ENCODE measurements around the gene USO1. TPM values are rescaled to one million over a fixed set of nuclear protein-coding genes. Genes with fewer than 3 reads are reported as not detected.

Gene USO1
- polyA plus RNA-seq, 1 donor, result 99.3 TPM

DNA sequence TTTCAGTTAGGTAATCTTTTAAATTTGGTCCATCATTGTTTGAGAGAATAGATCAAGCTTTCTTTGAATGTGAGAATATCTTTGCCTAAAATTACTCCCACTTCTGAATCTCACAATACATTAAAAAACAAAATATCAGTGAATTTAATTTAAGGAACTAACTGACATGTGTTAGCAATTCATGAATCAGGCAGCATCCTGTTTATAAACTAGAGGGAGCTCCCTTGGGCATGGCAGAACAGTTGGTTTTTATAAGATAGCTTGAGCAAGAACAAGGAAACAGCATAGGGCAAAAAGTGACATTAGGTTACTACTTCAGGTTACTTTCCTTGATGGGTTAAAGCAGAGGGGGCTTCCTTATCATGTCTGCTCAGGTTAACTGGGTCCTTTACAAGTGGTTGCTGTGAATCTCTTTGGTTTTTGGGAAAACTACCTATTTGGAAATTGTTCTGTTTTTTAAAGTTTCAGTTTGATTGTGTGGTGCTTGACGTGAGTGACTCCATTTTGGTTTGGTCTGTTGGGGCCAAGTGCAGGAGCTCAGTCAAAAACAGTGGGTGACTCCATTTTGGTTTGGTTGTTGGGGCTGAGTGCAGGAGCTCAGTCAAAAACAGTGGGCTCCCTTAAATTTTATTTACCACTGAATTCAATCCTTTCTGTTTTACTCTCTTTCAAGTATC lies 109.9 kb downstream of the USO1 start:
- no peak for DNase-seq

DNA sequence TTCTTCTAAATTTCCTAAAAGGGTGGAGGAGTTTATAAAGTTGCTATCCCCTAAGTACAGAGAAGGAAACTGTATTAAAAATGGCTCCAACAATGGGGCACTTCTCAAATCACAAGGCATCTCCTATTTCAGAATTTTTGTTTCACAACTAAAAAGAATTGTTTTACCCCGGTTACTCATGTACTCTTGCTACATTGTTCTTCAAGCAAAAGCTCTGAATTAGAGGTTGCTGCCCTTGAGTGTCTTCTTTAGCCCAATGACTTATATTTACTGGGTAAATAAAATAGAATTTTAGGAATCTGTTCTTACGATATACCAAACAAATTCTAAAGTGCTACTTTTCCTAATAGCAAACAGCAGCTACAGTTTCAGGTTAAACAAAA lies 110.4 kb downstream of the USO1 start:
- DNase-seq, result no peak

DNA sequence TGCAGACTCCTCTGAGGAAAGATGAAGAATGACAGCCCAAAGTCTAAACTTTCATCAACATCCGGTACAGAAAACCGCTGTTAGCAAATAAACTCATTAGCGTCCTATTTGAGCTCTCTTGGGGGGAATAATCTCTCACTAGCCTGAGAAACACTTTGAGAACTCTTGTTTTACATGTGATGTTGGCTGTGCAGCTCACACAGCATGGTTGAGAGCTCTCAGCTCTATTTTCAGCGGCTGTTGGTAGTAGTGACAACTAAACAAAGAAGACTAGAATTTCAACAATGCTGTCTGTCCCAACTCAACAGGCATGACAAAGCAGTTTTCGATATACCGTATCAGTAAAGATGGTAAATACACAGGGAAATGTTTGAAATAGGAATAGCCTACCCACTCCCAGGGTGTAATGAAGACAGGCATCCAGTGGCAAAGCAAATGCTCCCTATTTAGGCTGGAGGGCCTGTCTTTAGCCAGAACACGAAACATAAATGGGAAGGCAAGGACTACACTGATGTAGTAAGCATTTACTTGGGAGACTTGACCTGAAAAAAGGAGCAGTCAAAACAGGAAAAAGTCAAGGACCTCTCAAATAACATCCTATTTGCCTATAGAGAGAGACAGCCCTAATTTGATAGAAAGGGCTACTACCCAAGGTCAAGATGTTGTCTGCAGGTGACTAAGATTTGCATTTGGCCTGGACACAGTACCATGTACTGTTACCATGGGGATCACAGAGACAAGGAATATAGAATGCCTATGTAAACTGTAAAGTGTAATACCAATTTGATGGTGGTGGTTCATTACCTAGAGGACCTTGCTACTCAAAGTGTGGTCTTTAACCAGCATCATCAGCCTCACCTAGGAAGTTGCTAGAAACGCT lies 117.5 kb downstream of the USO1 start:
- DNase-seq, result no peak

DNA sequence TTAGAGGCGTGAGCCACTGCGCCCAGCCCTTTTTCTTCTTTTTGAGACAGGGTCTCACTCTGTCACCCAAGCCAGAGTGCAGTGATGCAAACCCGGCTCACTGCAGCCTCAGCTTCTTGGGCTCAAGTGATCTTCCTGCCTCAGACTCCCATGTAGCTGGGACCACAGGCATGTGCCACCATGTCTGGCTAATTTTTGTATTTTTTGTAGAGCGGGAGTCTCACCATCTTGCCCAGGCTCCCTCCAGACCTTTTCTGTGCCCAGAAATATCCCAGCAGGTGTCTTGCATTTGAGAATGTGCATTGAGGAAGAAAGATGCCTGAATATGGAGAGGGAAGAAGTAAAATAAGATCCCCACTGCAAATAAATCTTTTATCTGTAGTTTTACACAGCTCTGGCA lies 119.2 kb downstream of the USO1 start:
- no peak for DNase-seq

DNA sequence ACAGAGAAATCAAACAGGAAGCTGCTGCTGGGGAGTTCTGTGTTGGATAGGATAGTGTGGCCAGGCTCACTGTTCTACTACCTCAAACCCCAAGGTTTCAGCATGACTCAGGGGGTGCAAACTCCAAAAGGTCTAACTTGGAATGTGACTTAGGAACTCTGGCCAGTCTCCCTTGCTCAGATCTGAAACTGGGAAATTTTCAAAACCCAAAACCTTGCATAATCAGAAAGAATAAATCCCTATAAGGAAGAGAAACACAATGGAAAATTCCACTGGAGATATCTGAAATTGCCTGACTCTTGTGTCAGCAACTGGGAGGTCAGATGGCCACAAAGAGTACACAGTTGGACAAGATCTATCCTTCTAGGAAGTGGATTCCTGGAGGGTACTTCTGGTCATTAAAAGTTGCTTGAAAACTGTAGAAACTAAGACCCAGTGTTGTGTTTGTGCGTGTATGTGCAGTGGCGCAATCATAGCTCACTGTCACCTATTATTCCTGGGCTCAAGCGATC lies 119.8 kb downstream of the USO1 start:
- DNase-seq, result no peak

DNA sequence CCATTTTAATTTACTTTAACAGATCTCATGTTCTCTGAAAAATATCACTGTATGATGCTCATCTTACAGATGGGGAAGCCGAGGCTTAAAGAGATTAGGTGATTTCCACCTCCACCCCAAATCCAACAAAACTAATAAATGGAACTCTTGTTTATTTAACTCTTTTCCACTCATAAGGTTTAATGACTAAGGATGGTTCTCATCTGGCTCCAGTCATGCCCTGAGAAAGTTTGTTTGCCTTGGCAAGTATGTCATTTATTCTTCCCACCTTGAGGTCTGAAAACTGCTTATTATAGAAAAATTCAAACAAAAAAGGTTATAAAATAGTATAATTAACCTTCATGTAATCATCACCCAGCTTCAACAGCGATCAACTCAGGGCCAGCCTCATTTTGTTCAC lies 121.6 kb downstream of the USO1 start:
- no peak for DNase-seq

DNA sequence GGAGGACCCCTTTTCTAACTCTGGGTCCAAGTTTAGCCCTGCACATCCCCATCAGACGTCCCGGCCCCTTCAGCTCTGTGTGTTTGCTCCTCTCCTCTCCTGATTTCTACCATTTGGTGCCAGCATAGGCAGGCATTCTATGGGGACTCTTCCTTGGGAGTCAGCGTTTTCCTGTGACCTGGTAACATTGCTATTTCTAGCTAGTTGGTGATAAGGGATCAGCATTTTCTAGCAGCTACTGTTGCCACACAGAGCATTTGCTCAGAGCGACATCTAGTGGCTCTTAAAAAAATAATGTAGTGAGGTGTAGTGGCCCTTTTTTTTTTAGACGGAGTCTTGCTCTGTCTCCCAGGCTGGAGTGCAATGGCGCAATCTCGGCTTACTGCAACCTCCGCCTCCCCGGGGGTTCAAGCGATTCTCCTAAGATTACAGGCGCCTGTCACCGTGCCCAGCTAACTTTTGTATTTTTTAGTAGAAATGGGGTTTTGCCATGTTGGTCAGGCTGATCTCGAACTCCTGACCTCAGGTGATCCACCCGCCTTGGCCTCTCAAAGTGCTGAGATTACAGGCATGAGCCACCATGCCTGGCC lies 123.9 kb downstream of the USO1 start:
- peak; percentile 79 for DNase-seq

DNA sequence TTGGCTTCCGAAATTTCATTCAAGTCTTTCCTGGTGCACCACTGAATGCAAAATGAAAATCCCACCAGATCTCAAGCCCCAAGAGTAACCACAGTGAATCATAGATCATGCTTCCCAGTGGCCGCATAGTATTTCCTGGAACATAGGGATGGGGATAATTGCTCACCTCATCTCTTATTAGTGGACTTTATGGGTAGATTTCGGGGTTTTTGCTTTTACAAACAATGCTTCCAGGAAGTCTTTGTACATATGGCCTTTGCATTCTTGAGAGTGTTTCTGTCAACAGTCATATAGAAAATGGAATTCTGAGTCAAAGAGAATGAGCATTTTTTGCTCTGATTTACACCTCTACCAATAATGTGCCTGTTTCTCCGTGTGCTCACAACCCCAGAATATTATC lies 124.5 kb downstream of the USO1 start:
- no peak for DNase-seq

DNA sequence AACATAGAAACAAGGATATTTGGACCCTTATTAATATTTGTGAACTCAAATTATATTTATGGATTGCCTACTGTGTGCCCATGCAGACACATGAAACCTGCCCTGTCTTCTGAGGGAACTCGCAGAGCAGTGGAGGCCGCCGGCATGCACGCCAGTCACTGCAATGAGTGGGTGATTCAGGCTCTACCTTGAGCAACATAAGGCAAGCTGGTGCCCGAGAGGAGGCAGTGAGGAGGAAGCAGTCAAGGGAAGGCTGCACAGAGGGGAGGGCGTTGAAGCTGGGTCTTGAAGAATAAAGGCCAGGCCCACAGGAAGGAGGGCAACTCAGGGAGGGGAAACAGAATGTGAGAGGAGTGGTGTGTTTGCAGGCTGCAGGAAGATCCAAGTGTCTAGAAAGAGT lies 125.1 kb downstream of the USO1 start:
- DNase-seq, result no peak

DNA sequence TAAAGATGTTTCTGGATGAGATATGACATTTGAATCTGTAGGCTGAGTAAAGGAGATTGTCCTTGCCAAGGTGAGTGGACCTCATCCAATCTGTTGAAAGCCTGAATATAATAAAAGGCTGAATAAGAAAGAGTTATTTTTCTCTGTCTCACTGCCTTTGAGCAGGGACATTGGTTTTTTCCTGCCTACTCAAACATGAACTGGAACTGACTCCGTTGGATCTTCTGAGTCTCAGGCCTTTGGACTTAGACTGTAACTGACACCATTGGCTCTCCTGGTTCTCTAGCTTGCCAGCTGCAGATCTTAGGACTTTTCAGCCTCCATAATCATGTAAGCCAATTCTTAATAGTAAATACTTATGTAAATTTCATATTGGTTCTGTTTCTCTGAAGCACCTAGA lies 134.3 kb downstream of the USO1 start:
- no peak for DNase-seq

DNA sequence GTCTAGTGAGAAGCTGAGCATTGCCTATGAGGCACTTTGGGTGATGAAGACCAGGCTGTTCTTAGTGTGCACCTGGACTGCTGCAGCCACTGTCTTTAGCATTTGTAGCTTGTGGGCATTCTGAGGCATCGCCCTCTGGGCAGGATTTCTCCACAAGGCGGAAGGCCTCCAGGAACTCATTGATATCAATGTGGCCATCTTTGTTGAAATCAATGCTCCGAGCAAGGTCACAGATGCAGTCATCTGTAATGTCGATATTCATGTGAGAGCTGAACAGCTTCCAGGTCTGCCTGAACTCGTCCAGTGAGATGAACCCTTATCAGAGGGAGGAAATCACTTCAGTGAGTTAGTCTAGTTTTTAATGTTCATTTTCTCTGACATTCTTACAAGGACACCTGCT lies 136.2 kb downstream of the USO1 start:
- no peak for DNase-seq

Other genes starting within 250 kb of the USO1 start
- gene RCHY1, start 210.2 kb upstream of the USO1 start, polyA plus RNA-seq (ENCODE audit: insufficient read length), result 55.0 TPM
- gene THAP6, start 210.1 kb upstream of the USO1 start, polyA plus RNA-seq (ENCODE audit: insufficient read length), result 36.6 TPM
- not detected for gene ODAPH, start 168.5 kb upstream of the USO1 start, polyA plus RNA-seq (ENCODE audit: insufficient read length)
- 18.0 TPM for gene CDKL2, start 94.0 kb upstream of the USO1 start, polyA plus RNA-seq (ENCODE audit: insufficient read length)
- 205 TPM for gene G3BP2, start 51.2 kb upstream of the USO1 start, polyA plus RNA-seq (ENCODE audit: insufficient read length)
- 0.58 TPM for gene PPEF2, start 177.9 kb downstream of the USO1 start, polyA plus RNA-seq (ENCODE audit: insufficient read length)
- gene NAAA, start 216.4 kb downstream of the USO1 start, polyA plus RNA-seq (ENCODE audit: insufficient read length), result 23.4 TPM

Data from left kidney (tissue), 2 donors.